ENCODE measurements around the gene JAZF1.

JAZF1 gene

DNA sequence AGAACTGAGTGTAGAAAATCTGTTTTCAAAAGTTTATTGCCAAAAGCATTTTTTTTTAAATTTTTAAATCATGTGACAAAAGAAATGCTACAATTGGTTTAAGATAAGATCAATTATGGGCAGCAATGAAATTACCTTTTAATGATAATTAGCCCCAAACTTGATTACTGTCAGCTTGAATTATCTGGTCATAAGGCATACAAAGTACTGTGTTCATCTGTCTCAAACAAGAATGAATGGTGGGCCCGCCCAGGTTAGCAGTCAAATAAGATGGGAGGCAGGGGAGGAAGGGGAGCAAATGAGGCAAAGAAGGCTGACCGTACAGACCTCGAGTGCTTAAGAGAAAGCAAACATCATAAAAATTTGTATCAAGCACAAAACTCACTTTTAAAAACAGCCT lies 68.1 kb downstream of the JAZF1 start:
- no peaks in the 10 kb centered on the region for H3K36me3 ChIP-seq (ENCODE audit: control insufficient read depth, low read length)
- peaks cover 4% of the 10 kb centered on the region; the same call in 1 of the 2 replicates for H4K20me1 ChIP-seq (ENCODE audit: control insufficient read depth, insufficient read depth, low read depth, low read length)
- H3K4me3 ChIP-seq (ENCODE audit: low read length), result no peak overlapping the region
- peaks cover 57% of the 10 kb centered on the region for H3K79me2 ChIP-seq (ENCODE audit: control insufficient read depth, low read length)
- no peaks in the 10 kb centered on the region for H3K9me2 ChIP-seq (replicated peaks; ENCODE audit: control insufficient read depth, low read length)
- H3K27ac ChIP-seq (ENCODE audit: low read depth, low read length), result no peak overlapping the region
- H3K4me1 ChIP-seq (ENCODE audit: control insufficient read depth, low read length), result no peaks in the 10 kb centered on the region
- no peaks in the 10 kb centered on the region for H3F3A ChIP-seq (ENCODE audit: control insufficient read depth, insufficient read depth)
- H3K4me2 ChIP-seq (ENCODE audit: low read length), result no peak overlapping the region
- no peaks in the 10 kb centered on the region for H3K27me3 ChIP-seq (ENCODE audit: control insufficient read depth, low read length)
- no peaks in the 10 kb centered on the region for H3K9me3 ChIP-seq (ENCODE audit: control insufficient read depth, insufficient read depth, low read length)
- TF ChIP-seq EZH2phosphoT487 (IDR thresholded peaks at IDR 0.05; ENCODE audit: borderline replicate concordance, low read length), result no peak
- TF ChIP-seq, protein P1, sequence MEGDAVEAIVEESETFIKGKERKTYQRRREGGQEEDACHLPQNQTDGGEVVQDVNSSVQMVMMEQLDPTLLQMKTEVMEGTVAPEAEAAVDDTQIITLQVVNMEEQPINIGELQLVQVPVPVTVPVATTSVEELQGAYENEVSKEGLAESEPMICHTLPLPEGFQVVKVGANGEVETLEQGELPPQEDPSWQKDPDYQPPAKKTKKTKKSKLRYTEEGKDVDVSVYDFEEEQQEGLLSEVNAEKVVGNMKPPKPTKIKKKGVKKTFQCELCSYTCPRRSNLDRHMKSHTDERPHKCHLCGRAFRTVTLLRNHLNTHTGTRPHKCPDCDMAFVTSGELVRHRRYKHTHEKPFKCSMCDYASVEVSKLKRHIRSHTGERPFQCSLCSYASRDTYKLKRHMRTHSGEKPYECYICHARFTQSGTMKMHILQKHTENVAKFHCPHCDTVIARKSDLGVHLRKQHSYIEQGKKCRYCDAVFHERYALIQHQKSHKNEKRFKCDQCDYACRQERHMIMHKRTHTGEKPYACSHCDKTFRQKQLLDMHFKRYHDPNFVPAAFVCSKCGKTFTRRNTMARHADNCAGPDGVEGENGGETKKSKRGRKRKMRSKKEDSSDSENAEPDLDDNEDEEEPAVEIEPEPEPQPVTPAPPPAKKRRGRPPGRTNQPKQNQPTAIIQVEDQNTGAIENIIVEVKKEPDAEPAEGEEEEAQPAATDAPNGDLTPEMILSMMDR (IDR thresholded peaks at IDR 0.05; ENCODE audit: low read depth, low read length, poor library complexity, severe bottlenecking), result no peak

DNA sequence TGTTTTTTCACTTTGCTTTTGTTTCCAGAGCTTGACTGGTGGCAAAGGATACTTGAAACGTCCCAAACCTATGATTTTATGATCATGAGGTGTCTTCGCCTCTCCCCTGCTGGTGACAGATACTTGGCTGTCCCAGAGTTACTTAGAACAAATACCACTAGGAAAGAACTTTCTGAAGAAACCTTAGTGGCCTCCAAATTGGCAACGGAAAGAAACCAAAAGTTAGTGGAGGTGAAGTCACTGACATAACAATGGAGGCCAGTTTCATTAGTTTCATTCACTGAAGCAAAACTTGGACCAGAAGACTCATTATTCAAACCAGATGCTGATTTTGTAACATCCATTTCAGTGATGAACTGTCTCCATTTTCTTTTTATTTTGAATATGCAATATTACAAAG lies 68.6 kb downstream of the JAZF1 start:
- Histone ChIP-seq H3F3A (ENCODE audit: control insufficient read depth, insufficient read depth) (no peaks in the 10 kb centered on the region), H3K9me3 (ENCODE audit: control insufficient read depth, insufficient read depth, low read length) (no peaks in the 10 kb centered on the region), H3K4me3 (ENCODE audit: low read length) (no peak overlapping the region), H3K36me3 (ENCODE audit: control insufficient read depth, low read length) (no peaks in the 10 kb centered on the region), H3K27ac (ENCODE audit: low read depth, low read length) (no peak overlapping the region), H3K4me2 (ENCODE audit: low read length) (no peak overlapping the region), H3K9me2 (replicated peaks; ENCODE audit: control insufficient read depth, low read length) (no peaks in the 10 kb centered on the region), H3K79me2 (ENCODE audit: control insufficient read depth, low read length) (peaks cover 59% of the 10 kb centered on the region), H3K27me3 (ENCODE audit: control insufficient read depth, low read length) (no peaks in the 10 kb centered on the region), H3K4me1 (ENCODE audit: control insufficient read depth, low read length) (no peaks in the 10 kb centered on the region), H4K20me1 (ENCODE audit: control insufficient read depth, insufficient read depth, low read depth, low read length) (peaks cover 4% of the 10 kb centered on the region; the same call in 1 of the 2 replicates)
- TF ChIP-seq, protein P1 (IDR thresholded peaks at IDR 0.05; ENCODE audit: low read depth, low read length, poor library complexity, severe bottlenecking), result no peak

DNA sequence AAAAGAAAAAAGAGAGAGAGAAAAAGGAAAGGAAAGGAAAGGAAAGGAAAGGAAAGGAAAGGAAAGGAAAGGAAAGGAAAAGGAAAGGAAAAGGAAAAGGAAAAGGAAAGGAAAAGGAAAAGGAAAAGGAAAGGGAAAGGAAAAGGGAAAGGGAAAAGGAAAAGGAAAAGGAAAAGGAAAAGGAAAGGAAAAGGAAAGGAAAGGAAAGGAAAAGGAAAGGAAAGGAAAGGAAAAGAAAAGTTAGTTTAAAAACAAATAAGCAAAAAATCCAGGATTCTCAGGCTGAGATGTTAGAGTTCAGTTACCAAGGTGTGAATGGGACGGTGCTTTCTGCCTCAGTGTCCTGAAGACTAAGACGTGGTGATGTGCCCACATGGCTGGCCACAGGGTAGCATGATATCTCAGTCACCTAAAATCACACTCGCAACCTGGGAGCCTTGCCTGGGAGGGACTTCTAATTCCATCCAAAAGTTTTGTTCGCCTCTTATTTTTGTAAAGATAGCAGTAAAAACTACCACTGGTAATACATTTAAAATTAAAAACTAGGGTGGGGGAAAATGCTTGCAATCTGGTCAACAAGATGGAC lies 70.1 kb downstream of the JAZF1 start:
- Histone ChIP-seq H3K27ac (ENCODE audit: low read depth, low read length) (no peak overlapping the region), H3K4me1 (ENCODE audit: control insufficient read depth, low read length) (no peaks in the 10 kb centered on the region), H3F3A (ENCODE audit: control insufficient read depth, insufficient read depth) (no peaks in the 10 kb centered on the region), H3K9me2 (replicated peaks; ENCODE audit: control insufficient read depth, low read length) (no peaks in the 10 kb centered on the region), H3K36me3 (ENCODE audit: control insufficient read depth, low read length) (no peaks in the 10 kb centered on the region), H3K79me2 (ENCODE audit: control insufficient read depth, low read length) (peaks cover 66% of the 10 kb centered on the region), H3K9me3 (ENCODE audit: control insufficient read depth, insufficient read depth, low read length) (no peaks in the 10 kb centered on the region), H3K27me3 (ENCODE audit: control insufficient read depth, low read length) (no peaks in the 10 kb centered on the region), H3K4me2 (ENCODE audit: low read length) (no peak overlapping the region), H4K20me1 (ENCODE audit: control insufficient read depth, insufficient read depth, low read depth, low read length) (no peaks in the 10 kb centered on the region), H3K4me3 (ENCODE audit: low read length) (no peak overlapping the region)
- TF ChIP-seq EZH2phosphoT487 (IDR thresholded peaks at IDR 0.05; ENCODE audit: borderline replicate concordance, low read length), result no peak
- TF ChIP-seq, protein P1 (IDR thresholded peaks at IDR 0.05; ENCODE audit: low read depth, low read length, poor library complexity, severe bottlenecking), result no peak

Measured in DOHH2 (cell line).